ENCODE measurements around the gene SGTA.

Gene SGTA

GRCh38 chr19:2768365-2769132, 14.5 kb downstream of the SGTA start:
- no peak for DNase-seq

GRCh38 chr19:2767688-2768087, 15.4 kb downstream of the SGTA start:
- DNase-seq: no peak

GRCh38 chr19:2766594-2767372, 16.3 kb downstream of the SGTA start:
- DNase-seq: no peak

GRCh38 chr19:2765376-2765775, 17.7 kb downstream of the SGTA start:
- no peak for DNase-seq

GRCh38 chr19:2764945-2765344, 18.1 kb downstream of the SGTA start:
- DNase-seq: no peak

GRCh38 chr19:2763687-2764086, 19.4 kb downstream of the SGTA start:
- DNase-seq: no peak

GRCh38 chr19:2762783-2763496, 20.1 kb downstream of the SGTA start:
- DNase-seq: no peak

GRCh38 chr19:2761876-2762782, 20.9 kb downstream of the SGTA start:
- no peak for DNase-seq

GRCh38 chr19:2761309-2761677, 21.8 kb downstream of the SGTA start:
- DNase-seq: no peak

- no peak for DNase-seq
Observed at GRCh38 chr19:2759965-2760364, 23.1 kb downstream of the SGTA start.

- DNase-seq: no peak
Observed at GRCh38 chr19:2759362-2759761, 23.7 kb downstream of the SGTA start.

GRCh38 chr19:2758601-2759313, 24.3 kb downstream of the SGTA start:
- no peak for DNase-seq

- DNase-seq: no peak
Observed at GRCh38 chr19:2756921-2757881, 25.9 kb downstream of the SGTA start.

GRCh38 chr19:2756477-2756876, 26.6 kb downstream of the SGTA start:
- DNase-seq: no peak

- no peak for DNase-seq
Observed at GRCh38 chr19:2755811-2756210, 27.3 kb downstream of the SGTA start.

GRCh38 chr19:2755448-2755705, 27.7 kb downstream of the SGTA start:
- DNase-seq: no peak

GRCh38 chr19:2754659-2755447, 28.2 kb downstream of the SGTA start:
- no peak for DNase-seq

GRCh38 chr19:2751438-2751830, 31.6 kb downstream of the SGTA start:
- no peak for DNase-seq

GRCh38 chr19:2750808-2751437, 32.1 kb downstream of the SGTA start:
- DNase-seq: no peak

- DNase-seq: no peak
Observed at GRCh38 chr19:2747349-2747748, 35.7 kb downstream of the SGTA start.
